MM.1S (cell line): ENCODE measurements around the gene LRRC28.

Experiments
- DNase-seq: peaks from one replicate; pipeline ENCODE4 v3.0.0-alpha.2; 2015
- H2AFZ ChIP-seq: fragments of 300-600 bp; sonication (generic); 2 replicates; pipeline ENCODE4 v1.6.0; 2016; ENCODE audit warnings: antibody characterized with exemption, low read length
- H3F3A ChIP-seq: fragments of 300-600 bp; sonication (generic); 2 replicates; pipeline ENCODE4 v1.6.1; 2016; ENCODE audit warnings: mild to moderate bottlenecking, antibody characterized with exemption, low read length, moderate library complexity, mixed read lengths; ENCODE audit not compliant: insufficient read depth
- H3K27ac ChIP-seq: fragments of 300-600 bp; sonication (generic); 2 replicates; pipeline ENCODE4 v1.5.1; 2016; ENCODE audit warnings: mild to moderate bottlenecking, low read length
- H3K27me3 ChIP-seq: fragments of 300-600 bp; sonication (generic); replicated peaks from 2 replicates; pipeline ENCODE4 v1.6.0; 2016; ENCODE audit warnings: low read length; ENCODE audit not compliant: insufficient read depth
- H3K36me3 ChIP-seq: fragments of 300-600 bp; sonication (generic); replicated peaks from 2 replicates; pipeline ENCODE4 v1.6.1; 2016; ENCODE audit warnings: mild to moderate bottlenecking, low read length, mixed read lengths; ENCODE audit not compliant: insufficient read depth
- H3K4me1 ChIP-seq: fragments of 300-600 bp; sonication (generic); 2 replicates; pipeline ENCODE4 v1.6.1; 2016; ENCODE audit warnings: low read length, mixed read lengths
- H3K4me2 ChIP-seq: fragments of 300-600 bp; sonication (generic); 2 replicates; pipeline ENCODE4 v1.6.0; 2016; ENCODE audit warnings: low read depth, low read length
- H3K4me3 ChIP-seq: fragments of 300-600 bp; sonication (generic); 2 replicates; pipeline ENCODE4 v1.5.1; 2016; ENCODE audit warnings: low read length, mixed read lengths
- H3K79me2 ChIP-seq: fragments of 300-600 bp; sonication (generic); 2 replicates; pipeline ENCODE4 v1.6.1; 2016; ENCODE audit warnings: mixed run types, low read length, mixed read lengths
- H3K9ac ChIP-seq: fragments of 300-600 bp; sonication (generic); 2 replicates; pipeline ENCODE4 v1.6.1; 2016; ENCODE audit warnings: low read length, mixed read lengths
- H3K9me2 ChIP-seq: fragments of 300-600 bp; sonication (generic); replicated peaks from 2 replicates; pipeline ENCODE4 v1.6.1; 2016; ENCODE audit warnings: mild to moderate bottlenecking, low read length, mixed read lengths; ENCODE audit not compliant: insufficient read depth
- H3K9me3 ChIP-seq: fragments of 300-600 bp; sonication (generic); replicated peaks from 2 replicates; pipeline ENCODE4 v1.6.1; 2016; ENCODE audit warnings: mild to moderate bottlenecking, low read length, mixed read lengths; ENCODE audit not compliant: insufficient read depth
- H4K20me1 ChIP-seq: fragments of 300-600 bp; sonication (generic); 2 replicates; pipeline ENCODE4 v1.6.1; 2016; ENCODE audit warnings: mild to moderate bottlenecking, low read length, moderate library complexity, mixed read lengths; ENCODE audit not compliant: insufficient read depth
- EZH2 ChIP-seq: fragments of 300-600 bp; sonication (generic); optimal IDR thresholded peaks from 2 replicates; pipeline ENCODE3; 2017; ENCODE audit warnings: low read depth, mild to moderate bottlenecking, antibody characterized with exemption, low read length, mixed read lengths
- EZH2phosphoT487 ChIP-seq: fragments of 300-600 bp; sonication (generic); IDR thresholded peaks from 2 replicates; pipeline ENCODE4 v1.6.1; 2018; ENCODE audit warnings: antibody characterized with exemption, low read length
- TF ChIP-seq, protein P1 (sequence below): fragments of 300-600 bp; sonication (generic); IDR thresholded peaks from 2 replicates; pipeline ENCODE4 v1.5.1; 2016; ENCODE audit warnings: antibody characterized with exemption, low read length, mixed read lengths

Gene LRRC28

GRCh38 chr15:99265541-99266070 lies 14.3 kb downstream of the LRRC28 start:
- no peak for TF ChIP-seq EZH2
- no peak for TF ChIP-seq EZH2phosphoT487
- TF ChIP-seq, protein P1, sequence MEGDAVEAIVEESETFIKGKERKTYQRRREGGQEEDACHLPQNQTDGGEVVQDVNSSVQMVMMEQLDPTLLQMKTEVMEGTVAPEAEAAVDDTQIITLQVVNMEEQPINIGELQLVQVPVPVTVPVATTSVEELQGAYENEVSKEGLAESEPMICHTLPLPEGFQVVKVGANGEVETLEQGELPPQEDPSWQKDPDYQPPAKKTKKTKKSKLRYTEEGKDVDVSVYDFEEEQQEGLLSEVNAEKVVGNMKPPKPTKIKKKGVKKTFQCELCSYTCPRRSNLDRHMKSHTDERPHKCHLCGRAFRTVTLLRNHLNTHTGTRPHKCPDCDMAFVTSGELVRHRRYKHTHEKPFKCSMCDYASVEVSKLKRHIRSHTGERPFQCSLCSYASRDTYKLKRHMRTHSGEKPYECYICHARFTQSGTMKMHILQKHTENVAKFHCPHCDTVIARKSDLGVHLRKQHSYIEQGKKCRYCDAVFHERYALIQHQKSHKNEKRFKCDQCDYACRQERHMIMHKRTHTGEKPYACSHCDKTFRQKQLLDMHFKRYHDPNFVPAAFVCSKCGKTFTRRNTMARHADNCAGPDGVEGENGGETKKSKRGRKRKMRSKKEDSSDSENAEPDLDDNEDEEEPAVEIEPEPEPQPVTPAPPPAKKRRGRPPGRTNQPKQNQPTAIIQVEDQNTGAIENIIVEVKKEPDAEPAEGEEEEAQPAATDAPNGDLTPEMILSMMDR: no peak
- Histone ChIP-seq H3K27me3 (no peaks in the 10 kb centered on the region), H2AFZ (no peak overlapping the region), H3K4me2 (no peak overlapping the region), H3K4me1 (no peaks in the 10 kb centered on the region), H3K9me2 (no peaks in the 10 kb centered on the region), H4K20me1 (no peaks in the 10 kb centered on the region), H3K36me3 (no peaks in the 10 kb centered on the region), H3K27ac (no peak overlapping the region), H3K79me2 (no peaks in the 10 kb centered on the region), H3K4me3 (no peak overlapping the region), H3K9me3 (no peaks in the 10 kb centered on the region), H3K9ac (no peak overlapping the region), H3F3A (no peaks in the 10 kb centered on the region)
- DNase-seq: no peak

- Histone ChIP-seq H3K4me2 (no peak overlapping the region), H3K9ac (no peak overlapping the region), H3K9me3 (no peaks in the 10 kb centered on the region), H2AFZ (no peak overlapping the region), H3K4me1 (no peaks in the 10 kb centered on the region), H3F3A (no peaks in the 10 kb centered on the region), H3K27ac (no peak overlapping the region), H3K27me3 (no peaks in the 10 kb centered on the region), H3K9me2 (no peaks in the 10 kb centered on the region), H3K4me3 (no peak overlapping the region), H3K36me3 (no peaks in the 10 kb centered on the region), H3K79me2 (no peaks in the 10 kb centered on the region), H4K20me1 (no peaks in the 10 kb centered on the region)
- DNase-seq: no peak
- TF ChIP-seq EZH2phosphoT487 (no peak), EZH2 (no peak)
- TF ChIP-seq, protein P1: no peak
Observed at GRCh38 chr15:99267957-99268356, 16.7 kb downstream of the LRRC28 start.

DNA sequence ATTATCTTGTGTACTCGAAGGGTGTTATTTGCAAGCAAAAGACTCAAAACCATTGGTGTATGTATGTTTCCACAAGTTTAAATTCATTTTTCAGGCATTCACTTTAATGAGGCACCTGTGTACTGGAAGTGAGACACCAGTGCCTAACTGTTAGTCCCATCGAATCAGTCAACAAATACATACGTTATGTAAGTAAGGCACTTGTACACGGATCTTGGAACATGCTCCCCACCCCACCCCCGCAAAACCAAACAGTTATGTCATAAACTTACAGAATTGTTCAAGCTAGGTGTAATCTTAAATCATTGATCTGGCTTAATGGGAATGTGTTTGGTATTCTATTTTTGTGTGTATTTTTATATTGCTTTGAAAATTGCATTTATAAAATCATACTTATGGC lies 17.1 kb downstream of the LRRC28 start:
- Histone ChIP-seq H3K27ac (no peak overlapping the region), H3F3A (no peaks in the 10 kb centered on the region), H4K20me1 (no peaks in the 10 kb centered on the region), H3K9me3 (no peaks in the 10 kb centered on the region), H3K4me2 (no peak overlapping the region), H3K9ac (no peak overlapping the region), H3K36me3 (no peaks in the 10 kb centered on the region), H3K4me1 (no peaks in the 10 kb centered on the region), H3K9me2 (no peaks in the 10 kb centered on the region), H3K4me3 (no peak overlapping the region), H2AFZ (no peak overlapping the region), H3K27me3 (no peaks in the 10 kb centered on the region), H3K79me2 (no peaks in the 10 kb centered on the region)
- TF ChIP-seq EZH2phosphoT487: no peak
- TF ChIP-seq, protein P1: no peak
- DNase-seq: no peak
